T-cell (primary cell): ENCODE results near the gene ASS1. TPM values are rescaled to one million over a fixed set of nuclear protein-coding genes. Genes with fewer than 3 reads are reported as not detected.

Experiments
- ATAC-seq, 4 experiments: fragments of 200-7000 bp in 3 of 4; fragments of 150-1000 bp in 1 of 4; cut with Tn5 transposase; replicated peaks in 1 of 4; 1 replicate in 3 of 4; 2 replicates in 1 of 4; pipeline ENCODE4 v1.10.0; 2021; ENCODE audit warnings: moderate library complexity in 3 of 4, mild to moderate bottlenecking in 2 of 4, moderate number of reproducible peaks in 1 of 4
- CTCF ChIA-PET, 2 donors: fragments of 300-600 bp; sonication (Branson Sonifier 250); formaldehyde crosslinking; loops; one replicate each; lab custom pipeline; 2022; ENCODE audit warnings: antibody characterized with exemption in 2 of 2; lab: Charles Lee
- POLR2A ChIA-PET, 2 donors: fragments of 300-600 bp; sonication (Branson Sonifier 250); formaldehyde crosslinking; loops; one replicate each; lab custom pipeline; 2022; ENCODE audit warnings: antibody characterized with exemption in 2 of 2; lab: Charles Lee
- DNase-seq, 35 experiments: peaks; one replicate each; pipeline versions ENCODE4 v3.0.0 to v3.0.0-alpha.2; 2013 to 2023
- H3K27ac ChIP-seq: one replicate; pipeline ENCODE4 v1.5.1; 2013; ENCODE audit warnings: low read length
- H3K27me3 ChIP-seq, 2 experiments: replicated peaks in 1 of 2; 1 replicate in 1 of 2; 2 replicates in 1 of 2; pipeline versions ENCODE4 v1.6.1 to v1.7.0; 2013; ENCODE audit warnings: low read length in 1 of 2, mixed read lengths in 1 of 2; ENCODE audit not compliant: control insufficient read depth in 2 of 2, insufficient read depth in 2 of 2; ENCODE audit errors: extremely low read depth in 1 of 2
- H3K36me3 ChIP-seq, 2 donors: 1 replicate in 1 of 2; 2 replicates in 1 of 2; pipeline versions ENCODE4 v1.6.1 to v1.7.0; 2013; ENCODE audit warnings: low read length in 1 of 2; ENCODE audit not compliant: control insufficient read depth in 2 of 2, insufficient read depth in 1 of 2; ENCODE audit errors: extremely low read depth in 1 of 2
- H3K4me1 ChIP-seq, 2 experiments: 1 replicate in 1 of 2; 2 replicates in 1 of 2; pipeline versions ENCODE4 v1.6.1 to v1.7.0; 2013; ENCODE audit warnings: low read length in 2 of 2, mixed read lengths in 1 of 2; ENCODE audit not compliant: insufficient read depth in 2 of 2, control insufficient read depth in 1 of 2; ENCODE audit errors: extremely low read depth in 1 of 2
- H3K4me3 ChIP-seq, 2 donors: 1 replicate in 1 of 2; 2 replicates in 1 of 2; pipeline versions ENCODE4 v1.5.1 to v1.7.0; 2013; ENCODE audit warnings: mild to moderate bottlenecking in 2 of 2, low read length in 1 of 2, moderate library complexity in 1 of 2; ENCODE audit not compliant: control insufficient read depth in 1 of 2; ENCODE audit errors: extremely low read depth in 1 of 2
- H3K9me3 ChIP-seq: 2 replicates; pipeline ENCODE4 v1.7.0; 2013
- H3K27ac Mint-ChIP-seq, 2 donors: one replicate each; pipeline ENCODE4 v1.8.0; 2020 to 2021; ENCODE audit warnings: mild to moderate bottlenecking in 2 of 2, mixed read lengths in 2 of 2
- H3K27me3 Mint-ChIP-seq, 2 donors: one replicate each; pipeline ENCODE4 v1.8.0; 2021 to 2022; ENCODE audit warnings: mixed read lengths in 2 of 2
- H3K36me3 Mint-ChIP-seq: one replicate; pipeline ENCODE4 v1.8.0; 2021; ENCODE audit warnings: mixed read lengths
- H3K4me1 Mint-ChIP-seq, 3 donors: one replicate each; pipeline ENCODE4 v1.8.0; 2020 to 2022; ENCODE audit warnings: mixed read lengths in 3 of 3, mild to moderate bottlenecking in 1 of 3
- H3K4me3 Mint-ChIP-seq, 3 donors: one replicate each; pipeline ENCODE4 v1.8.0; 2020 to 2022; ENCODE audit warnings: mild to moderate bottlenecking in 3 of 3, mixed read lengths in 3 of 3, moderate library complexity in 3 of 3
- H3K9me3 Mint-ChIP-seq, 3 donors: one replicate each; pipeline ENCODE4 v1.8.0; 2020 to 2022; ENCODE audit warnings: mixed read lengths in 3 of 3
- WGBS: methylation state at CpG from one replicate; pipeline ENCODE4 v1.1.5; 2013; ENCODE audit warnings: missing lambda C conversion rate; ENCODE audit not compliant: insufficient coverage; 5-methylcytosine and 5-hydroxymethylcytosine counted together
- total RNA-seq, 35 experiments: library from RNA in 6 of 35; stranded (reverse) in 6 of 35; fragments of 120-200 nt in 1 of 35; gene quantifications; one replicate each; pipeline versions ENCODE4 v1.2.1 to v1.2.4 and lab custom pipeline; 2013 to 2026

ASS1 gene
- 1 to 10 TPM in 2 of 5 donors, under 1 TPM in 1, not detected in 2; 0.92 to 2.1 (median 1.2) TPM for total RNA-seq
- 0.37 TPM for total RNA-seq (2013)
- total RNA-seq (lab: John Stamatoyannopoulos, UW) = 0 to 4.5 (median 0.09) reads per million in 29 experiments

- Mint-ChIP-seq H3K27ac (no peak within 1 kb of the TSS), H3K36me3 (peaks cover 4% of the 10 kb centered on the region), H3K9me3 (peaks cover 0 to 11% (median 6%) of the 10 kb centered on the region in 3 donors), H3K4me1 (peaks cover 0 to 3% (median 0%) of the 10 kb centered on the region in 3 donors), H3K27me3 (peaks cover 17 to 52% of the 10 kb centered on the region in 2 donors), H3K4me3 (peak within 1 kb of the TSS in 2 of 3 donors; percentile 17 to 65)
- 1% methylated on average over 63 of the region's 66 CpGs for WGBS
- no peak within 1 kb of the TSS for H3K27ac ChIP-seq
- H3K4me1 ChIP-seq = peaks cover 0 to 12% of the 10 kb centered on the region in 2 experiments
- ATAC-seq (peak; percentile 71 to 83 (median 80)), DNase-seq (peak in 25 of 35 experiments; percentile 6 to 45 (median 22))
- H3K36me3 ChIP-seq = no peaks in the 10 kb centered on the region
- peaks cover 0 to 73% of the 10 kb centered on the region in 2 experiments for H3K27me3 ChIP-seq
- CTCF ChIA-PET = no interaction called here
- peak within 1 kb of the TSS; percentile 15 to 44 for H3K4me3 ChIP-seq
- no peaks in the 10 kb centered on the region for H3K9me3 ChIP-seq
- POLR2A ChIA-PET = no interaction called here
These were observed at the start of gene ASS1 for GRCh38 chr9:130444565-130445221. TSS of gene ASS1 (plus strand) at chr9:130444961. CDS start at chr9:130452229, 7,268 bp downstream.

DNA sequence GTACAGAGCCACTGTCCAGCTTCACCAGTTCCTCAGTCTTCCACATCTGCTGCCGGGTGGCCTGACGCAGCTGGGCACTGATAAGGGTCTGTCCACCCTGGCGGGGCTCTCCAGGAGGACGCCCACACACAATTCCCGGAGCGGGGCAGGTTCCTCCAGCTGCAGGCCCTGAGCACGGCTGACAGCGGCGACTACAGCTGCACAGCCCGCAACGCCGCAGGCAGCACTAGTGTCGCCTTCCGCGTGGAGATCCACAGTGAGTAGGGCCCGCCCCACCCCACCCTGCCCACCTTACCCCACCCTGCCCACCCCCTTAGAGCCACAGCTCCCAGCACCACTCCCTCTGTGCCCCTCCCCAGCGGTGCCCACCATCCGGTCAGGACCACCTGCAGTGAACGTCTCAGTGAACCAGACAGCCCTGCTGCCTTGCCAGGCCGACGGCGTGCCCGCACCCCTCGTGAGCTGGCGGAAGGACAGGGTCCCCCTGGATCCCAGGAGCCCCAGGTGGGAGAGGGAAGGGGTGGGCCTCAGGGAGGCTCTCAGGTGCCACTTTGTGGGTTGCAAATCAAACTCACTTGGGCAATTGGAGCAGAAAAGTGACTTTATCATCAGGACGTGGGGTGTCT is 48.8 kb upstream of the ASS1 start:
- H3K4me3 ChIP-seq = no peak overlapping the region
- ChIA-PET CTCF (no interaction called here), POLR2A (no interaction called here)
- Mint-ChIP-seq H3K4me1 (no peaks in the 10 kb centered on the region), H3K9me3 (no peaks in the 10 kb centered on the region), H3K4me3 (no peak overlapping the region), H3K27me3 (peaks cover 0 to 10% of the 10 kb centered on the region in 2 donors), H3K36me3 (no peaks in the 10 kb centered on the region), H3K27ac (no peak overlapping the region)
- H3K9me3 ChIP-seq = no peaks in the 10 kb centered on the region
- no peak for DNase-seq
- H3K36me3 ChIP-seq = no peaks in the 10 kb centered on the region
- no peak overlapping the region for H3K27ac ChIP-seq
- 92% methylated on average over 15 of the region's 26 CpGs for WGBS
- no peaks in the 10 kb centered on the region for H3K4me1 ChIP-seq
- no peak for ATAC-seq
- peaks cover 0 to 30% of the 10 kb centered on the region in 2 experiments for H3K27me3 ChIP-seq

GRCh38 chr9:130396581-130396980 is 48.2 kb upstream of the ASS1 start:
- H3K36me3 Mint-ChIP-seq = no peaks in the 10 kb centered on the region
- no peak overlapping the region for H3K27ac Mint-ChIP-seq
- Histone ChIP-seq H3K36me3 (no peaks in the 10 kb centered on the region), H3K27me3 (peaks cover 0 to 30% of the 10 kb centered on the region in 2 experiments), H3K4me1 (no peaks in the 10 kb centered on the region), H3K27ac (no peak overlapping the region), H3K4me3 (no peak overlapping the region), H3K9me3 (no peaks in the 10 kb centered on the region)
- ChIA-PET CTCF (no interaction called here), POLR2A (no interaction called here)
- DNase-seq = no peak
- H3K27me3 Mint-ChIP-seq = peaks cover 0 to 10% of the 10 kb centered on the region in 2 donors
- no peak for ATAC-seq
- 80% methylated on average over 2 of the region's 4 CpGs for WGBS
- no peaks in the 10 kb centered on the region for H3K4me1 Mint-ChIP-seq
- H3K4me3 Mint-ChIP-seq = no peak overlapping the region
- H3K9me3 Mint-ChIP-seq = no peaks in the 10 kb centered on the region

DNA sequence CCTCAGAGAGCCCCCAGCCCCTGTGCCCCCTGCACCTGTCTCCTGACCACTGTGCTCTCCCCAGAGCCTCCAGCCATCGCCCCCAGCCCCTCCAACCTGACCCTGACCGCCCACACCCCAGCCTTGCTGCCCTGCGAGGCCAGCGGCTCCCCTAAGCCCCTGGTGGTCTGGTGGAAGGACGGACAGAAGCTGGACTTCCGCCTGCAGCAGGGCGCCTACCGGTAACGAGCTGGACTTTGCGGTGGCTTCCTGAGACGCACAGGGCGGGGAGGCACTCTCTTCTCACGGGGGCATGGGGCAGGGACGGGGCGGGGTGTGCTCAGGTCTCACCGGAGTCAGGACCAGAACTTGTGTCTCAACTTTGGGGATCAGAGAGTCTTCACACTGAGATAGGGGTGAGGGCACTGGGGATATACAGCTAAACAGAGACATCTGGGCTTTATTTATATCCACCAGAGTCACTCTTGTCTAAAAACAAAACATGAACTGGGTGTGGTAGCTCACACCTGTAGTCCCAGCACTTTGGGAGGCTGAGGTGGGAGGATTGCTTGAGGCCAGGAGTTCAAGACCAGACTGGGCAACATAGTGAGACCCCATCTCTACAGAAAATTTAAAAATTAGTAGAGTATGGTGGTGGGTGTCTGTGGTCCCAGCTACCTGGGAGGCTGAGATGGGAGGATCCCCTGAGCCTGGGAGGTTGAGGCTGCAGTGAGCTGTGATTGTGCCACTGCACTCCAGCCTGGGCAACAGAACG is 46.1 kb upstream of the ASS1 start:
- Histone ChIP-seq H3K27me3 (peaks cover 0 to 25% of the 10 kb centered on the region in 2 experiments), H3K4me3 (no peak overlapping the region), H3K36me3 (no peaks in the 10 kb centered on the region), H3K4me1 (no peaks in the 10 kb centered on the region), H3K27ac (no peak overlapping the region), H3K9me3 (no peaks in the 10 kb centered on the region)
- no peak for ATAC-seq
- WGBS = 84% methylated on average over 13 of the region's 17 CpGs
- Mint-ChIP-seq H3K4me1 (no peaks in the 10 kb centered on the region), H3K27me3 (peaks cover 0 to 3% of the 10 kb centered on the region in 2 donors), H3K27ac (no peak overlapping the region), H3K9me3 (no peaks in the 10 kb centered on the region), H3K4me3 (no peak overlapping the region), H3K36me3 (no peaks in the 10 kb centered on the region)
- ChIA-PET CTCF (no interaction called here), POLR2A (no interaction called here)
- DNase-seq = no peak

- Mint-ChIP-seq H3K4me1 (no peaks in the 10 kb centered on the region), H3K27me3 (peaks cover 0 to 3% of the 10 kb centered on the region in 2 donors), H3K4me3 (no peak overlapping the region), H3K27ac (no peak overlapping the region), H3K9me3 (no peaks in the 10 kb centered on the region), H3K36me3 (no peaks in the 10 kb centered on the region)
- Histone ChIP-seq H3K4me3 (no peak overlapping the region), H3K4me1 (no peaks in the 10 kb centered on the region), H3K27ac (no peak overlapping the region), H3K9me3 (no peaks in the 10 kb centered on the region), H3K27me3 (peaks cover 0 to 21% of the 10 kb centered on the region in 2 experiments), H3K36me3 (no peaks in the 10 kb centered on the region)
- no peak for ATAC-seq
- no peak for DNase-seq
- ChIA-PET CTCF (no interaction called here), POLR2A (no interaction called here)
- 73% methylated on average over 7 of the region's 8 CpGs for WGBS
These were observed 45.0 kb upstream of the ASS1 start for GRCh38 chr9:130399768-130400167.

DNA sequence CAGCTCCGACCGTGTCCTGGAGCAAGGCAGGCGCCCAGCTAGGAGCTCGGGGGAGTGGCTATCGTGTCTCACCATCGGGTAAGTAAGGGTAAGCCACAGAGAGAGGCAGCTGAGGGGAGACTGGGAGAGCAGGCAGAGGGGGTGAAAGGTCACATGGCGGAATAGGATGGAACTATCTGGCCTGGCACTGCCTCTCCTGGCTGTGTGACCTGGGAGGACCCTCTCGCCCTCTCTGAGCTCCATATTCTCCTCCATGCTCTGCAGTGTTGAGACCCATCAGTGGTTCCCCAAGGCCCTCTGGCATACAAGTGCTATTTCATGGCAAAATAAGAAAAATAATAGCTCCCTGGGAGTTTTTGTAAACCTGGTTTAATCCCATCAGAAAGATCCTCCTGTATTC is 43.9 kb upstream of the ASS1 start:
- 83% methylated on average over 6 of the region's 8 CpGs for WGBS
- no peak overlapping the region for H3K4me3 ChIP-seq
- H3K9me3 ChIP-seq = no peaks in the 10 kb centered on the region
- H3K27me3 ChIP-seq = peaks cover 0 to 16% of the 10 kb centered on the region in 2 experiments
- ChIA-PET CTCF (no interaction called here), POLR2A (no interaction called here)
- Mint-ChIP-seq H3K27ac (no peak overlapping the region), H3K36me3 (no peaks in the 10 kb centered on the region), H3K9me3 (no peaks in the 10 kb centered on the region), H3K27me3 (peaks cover 0 to 3% of the 10 kb centered on the region in 2 donors), H3K4me1 (no peaks in the 10 kb centered on the region), H3K4me3 (no peak overlapping the region)
- H3K27ac ChIP-seq = no peak overlapping the region
- no peak for DNase-seq
- no peak for ATAC-seq
- H3K36me3 ChIP-seq = no peaks in the 10 kb centered on the region
- no peaks in the 10 kb centered on the region for H3K4me1 ChIP-seq
